ENCODE measurements around the gene LOXHD1.

LOXHD1 gene

DNA sequence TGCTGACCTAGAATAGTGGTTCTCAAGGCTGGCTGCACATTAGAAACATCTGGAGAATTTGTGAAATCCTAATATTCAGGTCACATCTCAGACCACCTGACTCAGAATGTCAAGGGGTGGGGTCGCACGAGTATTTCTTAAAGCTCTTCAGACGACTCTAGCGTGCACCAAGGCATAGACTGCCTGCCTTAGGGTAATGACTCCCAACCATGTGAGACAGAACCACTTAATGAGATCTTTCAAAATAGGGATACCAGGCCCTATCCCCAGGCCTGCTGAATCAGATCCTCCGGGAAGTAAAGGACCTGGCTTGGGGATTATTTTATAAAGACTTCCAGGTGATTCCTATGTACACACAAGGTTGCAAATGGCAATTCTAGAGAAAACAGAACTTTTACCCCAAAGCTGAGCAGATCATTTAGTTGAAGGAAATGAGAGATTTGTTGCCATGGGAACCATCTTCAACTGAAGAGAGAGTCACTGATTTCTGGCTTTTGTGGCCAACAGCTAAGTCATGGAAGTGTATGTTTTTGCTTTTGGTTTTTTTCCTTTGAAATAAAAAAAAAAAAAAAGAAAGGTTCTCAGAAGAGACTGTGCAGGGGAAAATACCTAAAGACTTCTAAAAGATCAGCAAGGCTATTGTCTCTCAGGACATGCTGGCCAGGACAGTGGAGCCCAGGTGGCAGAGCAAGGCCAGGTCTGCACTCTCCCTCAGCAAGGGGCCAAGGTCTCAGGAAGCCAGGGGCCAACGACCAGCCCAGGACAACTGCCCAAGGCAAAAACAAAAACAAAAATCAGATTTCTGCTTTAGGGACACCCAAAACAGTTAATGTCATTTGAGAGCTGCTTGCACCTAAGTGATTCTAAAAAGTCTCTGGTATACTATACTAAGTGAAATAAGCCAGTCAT, 15.3 kb upstream of the LOXHD1 start:
- DNase-seq: no peak

DNA sequence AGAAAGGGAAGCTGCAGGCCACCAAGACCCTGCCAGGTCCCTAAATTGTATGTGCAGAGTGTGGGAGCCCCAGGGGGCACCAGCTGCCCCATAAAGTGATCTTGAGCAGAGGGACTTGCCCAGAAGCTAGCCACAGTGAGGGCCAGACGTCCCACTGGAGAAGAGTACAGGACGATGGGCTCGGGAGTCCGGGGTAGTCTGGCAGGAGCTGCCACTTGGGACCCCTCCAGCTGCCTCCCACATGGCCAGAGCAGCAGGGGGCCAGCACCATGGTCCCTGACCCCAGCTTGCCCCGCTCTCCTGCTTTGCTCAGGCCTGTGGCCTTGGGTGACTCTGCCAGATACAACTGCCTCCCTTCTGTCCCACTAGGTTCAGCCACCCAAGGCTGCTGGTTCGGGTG, 11.7 kb upstream of the LOXHD1 start:
- no peak for DNase-seq

DNA sequence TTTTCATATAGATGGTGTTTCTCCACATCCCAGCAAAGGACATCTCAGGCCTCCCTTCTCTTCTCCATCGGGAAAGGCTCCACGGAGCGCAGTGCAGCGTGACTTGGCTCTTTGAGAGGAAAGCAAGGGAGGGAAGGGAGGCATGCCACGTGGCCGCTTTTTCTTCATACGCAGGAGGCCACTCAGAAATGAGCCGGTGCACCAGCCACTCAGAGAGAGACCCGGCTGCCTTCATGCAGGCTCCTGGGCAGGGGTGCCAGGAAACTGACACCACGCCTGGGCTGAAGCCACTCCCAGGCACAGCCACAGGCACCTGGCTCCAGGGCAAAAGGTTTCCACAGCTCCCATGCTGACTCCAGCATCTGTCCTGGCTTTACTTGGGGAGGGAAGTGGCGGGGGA, 11.1 kb upstream of the LOXHD1 start:
- DNase-seq: no peak

DNA sequence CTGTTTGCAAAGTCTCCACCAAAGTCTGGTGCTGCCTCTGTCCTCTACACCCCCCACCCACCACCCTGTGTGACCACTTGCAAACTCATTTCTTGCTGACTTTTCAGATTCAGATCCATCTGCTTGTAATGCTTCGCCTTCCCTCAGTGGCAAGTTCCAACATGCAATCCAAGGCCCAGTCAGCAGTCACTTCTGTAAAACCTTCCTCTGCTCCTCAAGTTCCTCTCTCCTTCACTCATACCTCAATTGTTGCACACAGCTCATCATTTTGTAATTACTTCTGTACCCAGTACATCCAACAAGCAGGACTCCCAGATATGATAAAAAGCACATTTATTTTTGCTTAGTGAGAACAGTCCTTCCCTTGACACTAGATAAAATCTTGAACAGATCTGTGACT, 6.5 kb upstream of the LOXHD1 start:
- DNase-seq: no peak

DNA sequence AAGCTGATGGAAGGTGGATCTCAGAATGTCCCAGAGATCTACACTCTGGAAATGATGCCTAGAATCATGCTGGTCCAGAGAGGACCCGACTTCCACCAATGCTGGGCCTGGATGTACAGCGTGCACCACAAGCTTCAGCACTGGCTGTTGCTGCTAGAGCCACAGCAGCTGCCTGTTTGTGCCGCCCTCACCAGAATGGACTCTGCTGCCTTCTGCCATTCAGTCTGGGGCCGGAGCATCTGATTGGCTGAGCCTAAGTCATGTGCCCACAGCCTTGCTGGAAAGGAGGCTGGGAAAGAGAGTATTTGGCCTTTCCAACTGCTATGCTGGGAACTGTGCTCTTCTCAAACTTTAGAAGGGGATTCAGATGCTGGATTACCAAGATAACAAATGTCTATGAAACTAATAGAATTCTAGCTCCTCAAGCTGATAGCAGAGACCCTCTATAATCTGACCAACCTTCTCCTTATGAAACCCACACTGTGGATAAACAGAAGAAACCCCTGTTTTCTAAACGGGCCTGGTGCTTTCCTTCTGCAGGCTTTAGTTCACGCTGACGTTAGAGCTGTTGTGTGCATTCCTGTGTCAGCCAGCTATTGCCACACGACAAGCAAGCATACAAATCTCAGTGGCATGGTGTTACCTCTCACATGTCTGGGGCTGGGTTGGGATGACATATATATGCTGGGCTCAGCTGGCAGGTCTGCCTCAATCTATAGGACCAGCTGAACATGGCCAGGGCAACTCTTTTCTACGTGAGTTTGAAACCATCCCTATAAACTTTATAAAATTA, 4.1 kb upstream of the LOXHD1 start:
- DNase-seq: no peak

DNA sequence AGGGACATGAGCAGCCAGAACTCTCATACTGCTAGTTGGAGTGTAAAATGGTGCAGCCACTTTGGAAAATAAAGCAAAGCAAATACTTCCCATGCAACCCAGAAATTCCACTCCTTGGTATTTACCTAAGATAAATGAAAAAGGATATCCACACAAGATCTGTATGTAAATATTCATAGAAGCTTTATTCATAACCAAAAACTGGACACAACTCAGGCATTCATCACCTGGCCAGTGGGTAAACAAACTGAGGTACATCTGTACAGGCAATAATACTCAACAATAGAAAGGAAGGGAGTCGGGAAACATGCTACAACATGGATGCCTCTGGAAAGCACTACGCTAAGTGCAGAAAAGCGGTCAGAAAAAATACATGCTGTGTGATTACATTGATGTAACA, 2.5 kb upstream of the LOXHD1 start:
- no peak for DNase-seq

DNA sequence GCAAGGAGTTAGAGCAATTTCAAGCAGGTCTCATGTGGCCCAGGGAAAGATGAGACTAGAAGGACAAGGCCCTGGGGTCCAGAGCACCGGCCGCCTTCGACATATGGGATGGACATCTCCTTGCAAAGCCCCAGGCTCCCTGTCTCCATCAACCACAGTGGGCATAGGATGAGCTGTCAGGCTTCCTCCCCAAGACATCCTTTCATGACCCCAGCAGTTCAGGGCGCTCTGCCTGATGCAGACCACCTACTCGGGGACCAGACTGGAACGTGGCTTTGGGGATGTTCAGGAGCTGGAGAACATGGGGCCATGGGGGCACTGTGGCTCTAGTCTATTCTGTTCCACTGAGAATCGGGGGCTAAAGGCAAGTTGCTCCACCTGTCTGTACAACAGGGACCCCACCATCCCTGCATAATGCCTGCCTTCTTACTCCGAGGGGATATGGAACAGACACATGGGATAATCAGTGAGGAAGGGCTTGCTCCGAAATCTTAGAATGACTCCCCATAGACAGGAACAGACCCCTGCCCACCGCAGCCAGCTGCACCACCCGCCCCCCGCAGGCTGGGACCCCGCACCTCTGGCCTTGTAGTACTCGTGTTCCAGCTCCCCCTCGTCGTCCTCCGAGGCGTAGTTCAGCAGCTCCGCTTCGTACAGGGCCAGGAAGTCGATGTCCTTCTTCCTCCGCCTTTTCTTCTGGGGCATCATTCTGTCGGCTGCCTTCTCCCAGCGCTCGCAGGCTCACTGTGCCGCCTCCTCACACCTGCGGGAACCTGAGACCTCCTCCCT, 500 bp downstream of the LOXHD1 start:
- DNase-seq: no peak

DNA sequence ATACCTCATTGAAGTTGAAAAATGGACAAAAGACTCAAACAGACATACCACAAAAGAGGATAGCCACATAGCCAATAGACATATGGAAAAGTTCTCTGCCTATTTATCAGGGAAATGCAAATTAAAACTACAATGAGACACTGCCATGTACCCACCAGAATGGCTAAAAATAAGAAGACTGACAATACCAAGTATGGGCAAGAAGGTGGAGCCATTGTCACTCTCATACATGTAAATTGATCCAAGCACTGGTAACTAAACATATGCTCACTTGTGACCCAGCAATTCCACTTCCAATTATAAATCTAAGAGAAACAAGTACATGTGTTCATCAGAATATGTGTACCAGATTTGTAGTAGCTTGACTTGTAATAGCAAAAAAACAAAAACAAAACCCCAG, 4.6 kb downstream of the LOXHD1 start:
- DNase-seq: no peak

DNA sequence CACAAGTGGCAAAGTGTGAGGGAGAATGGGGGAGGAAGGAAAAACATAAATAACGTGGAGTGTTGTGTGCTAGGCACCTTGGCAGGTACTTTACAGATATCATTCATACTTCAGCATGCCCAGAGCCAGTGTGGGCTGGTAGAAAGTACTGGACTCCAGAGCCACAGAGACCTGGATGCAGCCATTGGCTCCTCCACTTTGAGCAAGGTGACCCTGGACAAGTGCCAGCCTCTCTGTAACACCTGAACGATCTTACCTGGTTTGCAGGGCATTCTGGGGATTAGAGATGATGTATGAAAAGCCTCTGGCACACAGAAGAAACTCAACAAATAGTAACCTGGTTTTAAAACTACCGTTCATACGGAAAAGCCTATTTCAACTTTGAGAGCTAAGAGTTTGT, 6.3 kb downstream of the LOXHD1 start:
- DNase-seq: no peak

DNA sequence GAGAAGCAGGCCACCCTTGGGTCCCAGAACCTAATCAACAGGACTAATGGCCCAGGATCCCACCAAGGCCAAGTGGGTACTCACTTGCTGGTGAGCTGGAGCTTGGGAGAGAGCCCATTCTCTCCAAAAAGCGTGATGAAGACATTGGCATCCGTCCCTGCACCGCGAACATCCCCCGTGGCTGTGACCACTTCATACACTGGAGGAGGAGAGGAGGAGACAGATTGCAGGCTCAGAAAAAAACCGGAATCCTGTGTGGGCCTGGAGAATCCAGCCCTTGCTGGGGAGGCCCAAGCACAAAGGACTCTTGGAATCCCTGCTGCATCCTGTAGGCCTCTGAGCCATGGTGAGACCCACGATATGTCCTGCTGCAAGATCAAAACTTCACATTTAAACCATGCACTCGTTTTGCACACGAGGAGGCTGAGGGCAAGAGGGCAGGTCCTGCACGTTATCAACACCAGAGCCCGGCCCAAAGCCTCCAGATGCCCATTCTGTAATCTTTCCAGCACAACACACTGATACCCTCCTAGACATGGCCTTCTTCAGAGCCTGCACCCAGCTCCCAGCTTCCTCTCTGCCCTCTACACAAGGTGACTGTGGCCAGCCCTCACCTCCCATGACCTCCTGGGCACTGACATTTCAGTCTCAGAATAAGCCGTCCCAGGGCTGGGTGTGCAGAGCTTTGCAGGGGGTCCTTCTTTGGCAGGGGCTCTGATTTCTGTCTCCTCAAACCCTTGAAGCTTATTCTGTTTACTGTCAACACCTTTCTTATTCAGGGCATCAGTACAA, 7.8 kb downstream of the LOXHD1 start:
- DNase-seq: no peak

DNA sequence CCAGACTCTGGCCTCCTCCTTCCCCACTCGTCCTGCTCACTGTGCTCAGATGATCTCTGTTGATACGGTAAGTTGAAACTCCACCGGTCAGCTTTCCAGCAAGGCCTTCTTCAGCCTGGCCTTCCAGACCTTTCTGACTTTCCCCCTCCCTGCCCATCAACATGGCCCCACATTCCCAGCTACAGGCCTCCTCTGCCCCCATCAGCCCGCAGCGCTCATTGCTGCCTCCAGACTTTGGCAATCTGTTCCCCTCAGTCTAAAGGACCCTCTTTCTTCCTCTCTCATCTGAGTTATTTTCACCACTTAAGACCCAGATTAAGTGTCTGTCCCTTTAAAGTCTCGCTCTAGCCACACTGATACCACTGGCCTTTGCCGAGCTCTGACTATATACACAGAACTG, 10.6 kb downstream of the LOXHD1 start:
- DNase-seq: no peak

DNA sequence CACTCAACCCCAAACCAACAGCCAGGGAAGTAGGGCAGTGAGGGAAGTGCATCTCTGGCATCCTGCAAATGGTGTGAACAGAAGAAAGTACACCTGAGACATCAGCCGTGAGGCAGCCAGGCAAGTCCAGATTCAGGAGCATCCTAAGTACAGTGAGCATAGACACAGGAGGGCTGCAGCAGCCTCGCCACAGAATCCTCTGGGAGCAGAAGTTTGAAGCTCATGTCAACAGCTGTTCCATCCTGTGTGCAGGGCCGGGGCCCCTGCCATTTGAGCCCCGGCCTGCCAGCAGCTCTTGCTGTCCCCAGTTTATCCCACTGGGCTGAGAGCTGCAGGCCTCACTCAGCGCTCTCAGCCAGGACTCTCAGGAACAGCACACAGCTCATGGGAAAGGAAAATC, 14.5 kb downstream of the LOXHD1 start:
- no peak for DNase-seq

DNA sequence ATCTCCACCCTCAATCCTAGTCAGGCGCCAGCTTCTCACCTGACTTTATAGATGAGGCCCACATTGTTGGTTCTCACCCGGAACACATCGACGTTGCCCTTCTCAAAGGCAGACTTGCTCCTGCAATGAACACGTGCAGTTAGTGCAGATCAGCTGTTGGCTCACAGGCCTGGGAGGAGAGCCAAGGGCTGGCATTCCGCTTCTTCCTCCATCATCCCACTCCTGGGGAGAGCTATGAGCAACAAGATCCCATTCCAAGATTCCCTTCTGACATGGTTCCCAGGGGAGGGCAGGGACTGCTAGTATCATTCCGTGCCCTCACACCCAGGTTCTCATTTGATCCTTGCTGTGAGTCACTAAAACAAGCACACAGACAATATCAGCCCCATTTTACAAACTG, 15.1 kb downstream of the LOXHD1 start:
- DNase-seq: no peak

DNA sequence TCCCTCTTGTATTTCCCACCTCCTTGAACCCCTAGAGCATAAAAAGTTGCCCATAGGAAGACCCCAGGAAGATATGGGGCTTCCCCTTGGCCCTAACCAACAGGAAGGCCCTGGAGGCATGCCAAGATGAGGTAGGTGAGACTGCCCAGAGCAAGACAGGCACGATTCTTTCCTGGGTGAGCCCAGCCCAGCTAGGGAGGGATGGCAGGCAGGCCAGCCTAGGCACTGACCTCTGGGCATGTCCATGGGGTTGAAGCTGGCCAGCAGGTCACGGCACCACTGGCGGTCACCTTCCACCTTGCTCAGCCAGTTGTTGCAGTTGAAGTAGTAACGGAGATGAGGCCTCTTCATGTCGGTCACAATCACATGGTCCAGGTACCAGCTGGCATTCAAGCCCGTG, 17.6 kb downstream of the LOXHD1 start:
- DNase-seq: no peak

DNA sequence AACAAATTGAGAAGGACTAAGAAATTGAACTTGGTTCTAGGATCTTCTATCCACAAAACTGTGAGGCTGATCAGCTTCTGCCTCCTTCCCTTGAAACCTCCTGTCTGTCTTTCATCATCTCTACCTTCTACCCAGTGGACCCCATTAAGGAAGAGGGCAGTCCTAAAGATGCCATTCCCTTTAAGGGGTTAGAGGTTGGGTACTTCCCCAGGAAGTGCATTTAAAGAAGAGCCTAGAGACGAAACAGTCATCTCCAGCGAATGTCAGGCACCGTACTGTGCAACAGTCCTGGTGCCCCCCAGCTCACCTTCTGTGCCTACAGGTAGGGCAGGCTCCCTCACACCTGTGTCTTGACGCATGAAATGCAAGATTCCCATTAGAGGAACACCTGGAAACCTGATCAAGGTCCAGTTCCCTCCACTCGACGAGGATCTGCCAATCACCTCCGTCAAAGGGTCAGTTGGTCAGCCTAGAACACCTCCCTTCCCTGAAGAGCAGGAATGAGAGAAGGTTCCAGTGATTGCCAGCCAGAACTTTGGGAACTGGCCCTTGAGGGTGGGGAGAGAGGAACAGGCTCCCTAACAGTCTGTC, 20.9 kb downstream of the LOXHD1 start:
- DNase-seq: no peak

DNA sequence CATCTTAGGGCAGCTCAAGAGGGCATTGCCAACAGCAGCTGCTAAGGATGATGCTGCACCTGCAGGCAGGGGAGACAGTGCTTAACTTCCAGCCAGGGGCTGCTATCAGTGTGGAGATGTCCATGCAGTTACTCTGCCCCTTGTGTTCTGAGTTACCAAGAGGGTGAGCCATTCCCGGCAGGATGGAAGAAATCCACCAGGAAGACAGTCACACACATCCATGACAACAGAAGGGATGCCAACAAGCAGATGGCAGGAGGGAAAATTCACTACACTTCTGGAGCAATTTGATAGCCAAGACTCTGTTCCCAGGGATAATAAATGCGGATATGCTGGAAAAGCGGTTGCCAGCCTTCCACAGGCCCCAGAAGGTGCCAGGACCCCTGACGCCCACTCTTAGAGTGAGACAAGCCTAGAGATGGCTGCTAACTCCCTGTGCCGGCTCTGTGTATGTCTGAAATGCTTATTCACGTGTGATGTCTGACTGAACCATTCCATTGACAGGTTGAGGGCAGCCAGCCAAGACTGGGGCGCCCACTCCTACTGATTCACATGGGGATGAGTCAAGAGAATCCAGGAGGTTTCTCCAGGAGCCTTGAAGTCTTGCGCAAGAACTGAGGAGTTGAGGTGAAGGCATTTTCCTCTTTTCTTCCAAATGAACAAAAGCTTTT, 24.5 kb downstream of the LOXHD1 start:
- DNase-seq: no peak

DNA sequence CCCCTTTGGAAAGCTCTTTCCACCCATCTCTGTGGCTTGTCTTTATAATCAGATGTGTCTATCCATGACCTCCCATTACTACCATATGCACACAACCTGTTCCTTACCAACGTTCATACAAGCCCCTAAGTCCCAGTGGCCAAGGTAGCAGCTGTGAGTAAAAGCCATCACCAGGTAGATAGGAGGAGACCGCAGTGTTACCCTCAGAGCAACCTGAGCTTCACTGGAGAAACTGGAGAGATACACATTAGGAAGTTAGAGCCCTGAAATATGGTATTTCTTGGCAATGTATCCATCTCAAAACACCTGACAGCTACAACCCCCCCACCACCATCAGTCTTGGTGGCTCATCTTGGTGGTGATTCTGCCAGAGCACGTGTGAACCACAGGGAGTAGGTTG, 26.0 kb downstream of the LOXHD1 start:
- no peak for DNase-seq

DNA sequence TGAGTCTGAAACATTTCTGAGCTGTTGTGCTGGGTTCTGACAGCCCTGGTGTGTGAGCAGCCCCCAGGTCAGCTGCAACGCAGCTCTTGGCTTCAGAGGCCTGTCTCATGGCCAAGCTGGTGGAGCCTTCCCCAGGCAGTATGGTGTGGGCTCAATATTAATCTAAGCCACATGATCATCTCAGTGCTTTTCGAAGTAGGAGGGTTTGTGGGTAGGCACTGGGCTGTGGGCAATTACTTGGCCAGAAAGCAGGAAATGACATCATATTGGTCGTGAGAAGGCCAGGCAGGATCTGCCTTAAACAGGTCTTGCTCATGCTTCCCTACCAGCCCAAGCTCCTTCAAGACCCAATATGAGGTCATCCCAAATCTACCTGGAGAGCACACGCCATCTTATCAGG, 26.9 kb downstream of the LOXHD1 start:
- DNase-seq: no peak

DNA sequence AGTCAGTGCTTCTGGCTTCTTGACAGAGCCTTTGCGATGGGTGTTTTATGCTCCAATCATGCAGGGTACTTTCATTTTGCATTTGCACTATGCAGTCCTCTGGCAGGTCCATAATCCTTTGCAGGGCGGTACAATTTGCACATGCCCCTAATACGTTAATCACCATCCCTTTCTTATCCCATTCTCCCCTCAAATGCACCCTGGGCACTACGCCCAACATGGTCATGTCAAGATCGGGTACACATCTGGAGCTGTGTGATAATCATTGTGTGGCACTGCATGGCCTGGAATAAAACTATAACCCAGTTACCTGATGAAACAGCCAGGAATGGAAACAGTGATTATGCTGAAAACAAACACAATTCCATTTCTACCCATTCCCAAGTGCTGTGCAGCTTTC, 27.7 kb downstream of the LOXHD1 start:
- no peak for DNase-seq

DNA sequence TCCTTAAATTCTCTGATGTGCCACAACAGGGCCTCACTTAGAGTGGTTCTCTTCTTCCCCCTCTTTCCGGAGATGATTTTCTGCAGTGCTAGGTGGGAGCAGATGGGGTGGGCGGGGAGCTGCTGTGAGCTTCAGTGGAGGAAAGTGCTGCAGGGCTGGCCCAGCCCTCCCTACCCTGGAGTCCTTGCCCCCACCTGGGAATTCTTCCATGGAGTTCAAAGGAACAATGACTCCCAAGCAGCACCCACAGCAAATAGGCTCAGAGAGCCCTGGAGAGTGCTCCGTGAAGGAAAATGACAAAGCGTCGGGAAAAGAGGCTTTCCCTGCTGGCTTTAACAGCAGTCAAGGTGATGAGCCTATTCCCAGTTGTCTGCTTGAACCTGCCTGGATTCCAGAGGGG, 28.8 kb downstream of the LOXHD1 start:
- DNase-seq: no peak

DNA sequence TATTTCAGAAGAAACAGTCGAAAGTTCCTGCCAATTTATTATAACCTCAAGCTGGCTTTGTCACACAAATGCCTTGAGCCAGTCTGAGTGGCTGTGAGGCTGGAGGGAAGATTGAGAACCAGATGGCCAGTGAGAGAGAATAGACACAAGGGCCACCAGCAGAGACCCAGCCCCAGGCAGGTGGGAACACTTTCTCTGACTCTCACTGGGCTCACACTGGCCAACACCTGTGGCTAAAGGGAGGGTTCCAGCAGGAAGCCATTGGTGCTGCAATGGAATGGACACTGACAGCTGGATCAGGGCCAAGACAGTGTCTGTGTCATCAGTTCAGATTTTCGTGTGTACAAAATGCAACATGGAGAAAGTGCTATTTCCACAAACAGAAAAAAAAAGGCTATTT, 29.9 kb downstream of the LOXHD1 start:
- DNase-seq: no peak

DNA sequence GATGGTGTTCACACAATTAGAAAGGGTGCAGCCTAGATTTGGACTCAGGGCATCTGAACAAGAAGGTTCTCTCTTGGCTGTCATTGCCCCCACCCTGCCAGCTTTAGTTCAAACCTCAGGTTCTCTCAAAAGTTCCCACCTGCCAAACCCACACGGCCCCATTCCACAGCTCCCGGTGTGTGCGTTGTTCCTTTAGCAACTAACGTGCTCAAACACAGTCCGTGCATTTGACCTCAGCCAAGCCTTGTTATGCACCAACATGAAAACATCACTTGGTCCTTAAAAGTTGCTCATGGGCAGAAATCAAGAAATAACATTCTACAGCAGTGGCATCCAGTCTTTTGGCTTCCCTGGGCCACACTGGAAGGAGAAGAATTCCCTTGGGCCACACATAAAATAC, 32.0 kb downstream of the LOXHD1 start:
- DNase-seq: no peak

All from effector CD4-positive, alpha-beta T cell (primary cell).